Fibroblast of skin of scalp (primary cell): ENCODE measurements around the gene CMPK2.

Experiments
- DNase-seq: peaks from one replicate; pipeline ENCODE4 v3.0.0-alpha.2; 2013

Gene CMPK2

GRCh38 chr2:6838673-6839319 is 26.9 kb downstream of the CMPK2 start:
- DNase-seq, result no peak

GRCh38 chr2:6835467-6835866 is 30.2 kb downstream of the CMPK2 start:
- DNase-seq, result no peak

GRCh38 chr2:6834163-6834562 is 31.5 kb downstream of the CMPK2 start:
- DNase-seq, result no peak

- DNase-seq, result no peak
These were observed 32.5 kb downstream of the CMPK2 start for GRCh38 chr2:6833300-6833604.

- no peak for DNase-seq
These were observed 33.0 kb downstream of the CMPK2 start for GRCh38 chr2:6832596-6833299.

GRCh38 chr2:6831229-6831628 is 34.5 kb downstream of the CMPK2 start:
- no peak for DNase-seq

GRCh38 chr2:6828299-6828584 is 37.5 kb downstream of the CMPK2 start:
- peak; percentile 56 for DNase-seq

GRCh38 chr2:6827566-6828298 is 38.0 kb downstream of the CMPK2 start:
- peak; percentile 9 for DNase-seq

GRCh38 chr2:6826081-6826913 is 39.4 kb downstream of the CMPK2 start:
- DNase-seq, result peak; percentile 74

GRCh38 chr2:6824962-6825361 is 40.7 kb downstream of the CMPK2 start:
- DNase-seq, result peak; percentile 49

GRCh38 chr2:6823111-6823510 is 42.6 kb downstream of the CMPK2 start:
- peak; percentile 85 for DNase-seq

- DNase-seq, result peak; percentile 51
These were observed 43.3 kb downstream of the CMPK2 start for GRCh38 chr2:6822406-6822805.

- no peak for DNase-seq
These were observed 44.7 kb downstream of the CMPK2 start for GRCh38 chr2:6820903-6821584.

GRCh38 chr2:6820236-6820635 is 45.5 kb downstream of the CMPK2 start:
- no peak for DNase-seq

- no peak for DNase-seq
These were observed 46.0 kb downstream of the CMPK2 start for GRCh38 chr2:6819668-6820067.

- no peak for DNase-seq
These were observed 47.7 kb downstream of the CMPK2 start for GRCh38 chr2:6818012-6818411.

GRCh38 chr2:6814869-6815268 is 50.8 kb downstream of the CMPK2 start:
- no peak for DNase-seq

GRCh38 chr2:6814312-6814711 is 51.4 kb downstream of the CMPK2 start:
- DNase-seq, result no peak

GRCh38 chr2:6813573-6813972 is 52.1 kb downstream of the CMPK2 start:
- DNase-seq, result no peak

GRCh38 chr2:6812857-6813530 is 52.7 kb downstream of the CMPK2 start:
- DNase-seq, result no peak

- DNase-seq, result no peak
These were observed 54.7 kb downstream of the CMPK2 start for GRCh38 chr2:6810961-6811360.

- DNase-seq, result no peak
These were observed 57.3 kb downstream of the CMPK2 start for GRCh38 chr2:6808426-6808825.
